ENCODE measurements around the gene MS4A15.
"Not testable (repeated sequence)": the region's sequence is repeated elsewhere in the genome, so short reads cannot be mapped to it uniquely, and the experiment has no call there.

Gene MS4A15

DNA sequence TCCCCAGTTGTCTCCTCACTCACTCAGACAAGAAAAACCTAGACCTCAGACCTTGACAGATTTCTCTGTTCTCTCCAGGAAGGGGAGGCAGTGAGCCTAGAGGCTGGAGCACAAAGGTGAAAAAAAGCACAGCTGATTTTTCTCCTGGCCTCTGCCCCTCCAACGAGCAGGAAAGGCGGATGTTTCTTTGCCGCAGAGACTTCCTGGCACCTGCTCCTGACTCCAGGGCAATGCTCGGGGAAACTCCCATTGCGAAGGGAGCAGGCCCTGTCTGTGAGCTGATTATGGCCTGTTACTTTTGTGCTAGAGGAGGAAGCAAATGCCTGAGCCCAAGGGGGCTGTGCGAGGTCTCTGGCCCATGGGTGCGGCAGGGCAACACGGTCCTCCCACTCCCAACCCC is 53.9 kb downstream of the MS4A15 start:
- no peak for DNase-seq

DNA sequence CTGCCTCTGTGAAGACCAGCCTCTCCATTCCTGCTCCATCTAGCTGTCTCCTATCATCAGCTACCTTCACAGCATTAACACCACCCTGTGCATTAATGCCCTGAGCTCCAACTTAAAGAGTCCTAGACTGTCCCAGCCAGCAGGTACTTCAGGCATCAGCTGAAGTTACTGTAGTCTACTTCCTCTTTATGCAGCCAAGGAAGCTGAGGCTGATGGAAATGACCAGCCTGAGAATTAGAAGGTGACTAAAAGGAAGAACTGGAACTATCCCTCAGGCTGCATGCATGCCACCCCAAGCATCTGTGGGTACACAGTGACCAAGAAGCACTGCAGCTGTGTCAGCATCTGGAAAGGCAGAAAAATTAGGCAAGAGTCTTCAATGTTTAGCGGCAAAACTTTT is 56.7 kb downstream of the MS4A15 start:
- DNase-seq: no peak

DNA sequence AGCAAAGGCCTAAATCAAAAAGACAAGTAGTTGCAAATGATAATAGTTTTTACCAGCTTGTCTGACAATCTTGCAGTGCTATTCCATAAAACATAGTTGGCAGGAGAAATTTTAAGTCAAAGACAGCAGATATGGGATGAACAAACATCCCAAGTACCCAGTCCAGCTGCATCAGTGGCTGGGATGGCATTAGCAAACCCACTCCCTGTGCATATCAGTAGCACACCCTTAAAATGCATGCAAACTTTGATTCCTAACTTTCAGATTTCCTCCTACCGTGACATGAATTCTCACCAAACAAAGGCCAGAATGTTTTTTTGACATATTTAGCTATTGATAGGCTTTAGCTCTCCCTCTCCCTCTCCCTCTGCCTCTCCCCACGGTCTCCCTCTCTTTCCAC is 57.4 kb downstream of the MS4A15 start:
- DNase-seq: no peak

DNA sequence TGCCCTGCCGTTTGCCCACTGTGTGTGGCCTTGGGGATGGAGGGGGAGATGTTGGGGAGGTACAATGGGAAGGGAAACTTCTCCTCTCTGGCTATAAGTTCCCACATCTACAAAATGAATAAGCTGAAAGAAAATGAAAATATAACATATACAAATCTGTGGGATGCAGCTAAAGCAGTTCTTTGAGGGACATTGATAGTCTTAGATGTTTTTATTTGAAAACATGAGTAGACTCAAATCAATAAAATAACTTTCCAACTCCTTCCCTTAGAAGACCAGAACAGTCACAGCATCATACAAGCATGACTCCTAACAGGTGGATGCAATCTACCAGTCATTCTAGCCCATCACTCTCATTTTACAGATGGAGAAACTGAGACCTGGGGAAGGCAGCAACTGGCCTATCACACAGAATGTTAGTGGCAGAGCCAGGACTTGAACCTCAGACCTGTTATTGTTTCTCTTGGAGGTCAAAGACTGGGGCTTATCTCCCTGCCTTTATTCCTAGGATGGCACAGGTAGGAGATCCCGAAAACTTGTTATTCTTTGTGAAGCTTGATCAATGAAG is 60.0 kb downstream of the MS4A15 start:
- DNase-seq: no peak

DNA sequence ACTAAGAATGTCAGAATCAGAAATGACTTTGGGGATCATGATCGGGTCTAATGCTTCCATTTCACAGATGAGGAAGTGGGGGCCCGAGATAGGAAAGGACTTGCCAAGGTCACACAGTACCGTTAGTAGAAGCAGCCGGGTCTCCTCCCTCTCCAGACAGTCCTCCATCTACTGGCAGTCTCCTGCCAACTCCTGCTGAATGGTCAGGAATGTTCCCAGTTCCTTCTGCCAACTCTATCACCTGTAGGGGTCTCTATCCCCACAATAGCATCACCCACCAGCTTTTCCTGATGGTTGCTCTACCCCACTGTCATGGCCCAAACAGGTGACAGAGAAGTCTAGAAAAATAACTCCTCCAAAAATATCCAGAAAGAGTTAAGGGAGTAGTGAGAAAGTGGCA is 61.4 kb downstream of the MS4A15 start:
- no peak for DNase-seq

DNA sequence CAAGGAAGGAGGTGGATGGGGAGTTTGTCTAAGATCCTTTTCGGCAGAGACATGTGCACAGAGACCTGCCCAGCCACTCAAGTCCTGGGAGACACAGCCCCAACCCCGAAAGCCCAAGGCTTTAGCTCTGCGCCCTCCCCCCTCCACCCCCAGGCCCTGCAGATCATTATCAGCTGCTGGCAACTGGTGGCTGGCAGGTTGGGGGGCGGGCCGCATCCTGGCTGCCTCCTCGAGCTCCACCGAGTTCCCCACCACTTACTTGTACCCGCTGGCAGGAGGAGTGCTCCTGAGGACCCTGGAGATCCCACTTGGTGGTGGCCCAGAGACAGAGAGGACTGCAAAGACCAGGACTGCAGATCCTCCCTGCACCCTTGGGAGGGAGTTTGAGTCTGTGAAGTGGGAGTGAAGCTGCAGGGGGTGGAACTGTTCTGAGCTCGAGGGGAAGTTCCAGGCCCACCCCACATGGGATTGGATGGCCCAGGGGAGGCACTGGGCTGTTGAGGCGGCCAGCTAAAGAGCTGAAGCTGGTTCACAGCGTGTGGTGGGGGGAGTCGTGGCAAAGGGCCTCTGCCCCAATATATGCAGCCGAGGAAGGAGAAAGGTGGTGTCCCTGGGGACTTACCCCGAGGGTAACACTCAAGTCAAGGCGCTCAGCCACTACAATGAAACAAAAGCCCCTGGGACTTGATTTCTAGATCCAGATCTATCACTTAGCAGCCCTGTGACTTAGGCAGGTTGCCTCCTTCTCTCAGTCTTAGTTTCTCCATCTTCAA is 65.3 kb downstream of the MS4A15 start:
- DNase-seq: no peak

DNA sequence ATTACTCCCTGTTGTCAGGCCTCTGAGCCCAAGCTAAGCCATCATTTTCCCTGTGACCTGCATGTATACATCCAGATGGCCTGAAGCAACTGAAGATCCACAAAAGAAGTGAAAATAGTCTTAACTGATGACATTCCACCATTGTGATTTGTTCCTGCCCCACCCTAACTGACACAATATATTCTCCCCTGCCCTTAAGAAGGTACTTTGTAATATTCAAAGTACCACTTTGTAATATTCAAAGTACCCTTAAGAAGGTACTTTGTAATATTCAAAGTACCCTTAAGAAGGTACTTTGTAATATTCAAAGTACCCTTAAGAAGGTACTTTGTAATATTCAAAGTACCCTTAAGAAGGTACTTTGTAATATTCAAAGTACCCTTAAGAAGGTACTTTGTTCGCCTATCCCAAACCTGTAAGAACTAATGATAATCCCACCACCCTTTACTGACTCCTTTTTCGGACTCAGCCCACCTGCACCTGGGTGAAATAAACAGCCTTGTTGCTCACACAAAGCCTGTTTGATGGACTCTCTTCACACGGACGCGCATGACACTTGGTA is 67.2 kb downstream of the MS4A15 start:
- DNase-seq: not testable (repeated sequence)

DNA sequence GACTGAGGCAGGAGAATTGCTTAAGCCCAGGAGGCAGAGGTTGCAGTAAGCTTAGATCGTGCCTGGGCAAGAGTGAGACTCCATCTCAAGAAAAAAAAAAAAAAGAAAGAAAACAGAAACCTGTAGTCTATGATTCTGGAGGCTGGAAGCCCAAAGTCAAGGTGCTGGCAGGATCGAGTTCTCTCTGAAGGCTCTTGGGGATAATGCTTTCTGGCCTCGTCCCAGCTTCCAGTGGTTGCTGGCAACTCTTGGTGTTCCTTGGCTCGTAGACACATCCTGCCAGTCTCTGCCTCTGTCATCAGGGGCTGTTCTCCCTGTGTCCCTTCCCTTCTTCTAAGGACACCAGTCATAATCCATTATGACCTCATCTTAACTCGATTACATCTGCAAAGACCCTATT is 68.5 kb downstream of the MS4A15 start:
- no peak for DNase-seq

DNA sequence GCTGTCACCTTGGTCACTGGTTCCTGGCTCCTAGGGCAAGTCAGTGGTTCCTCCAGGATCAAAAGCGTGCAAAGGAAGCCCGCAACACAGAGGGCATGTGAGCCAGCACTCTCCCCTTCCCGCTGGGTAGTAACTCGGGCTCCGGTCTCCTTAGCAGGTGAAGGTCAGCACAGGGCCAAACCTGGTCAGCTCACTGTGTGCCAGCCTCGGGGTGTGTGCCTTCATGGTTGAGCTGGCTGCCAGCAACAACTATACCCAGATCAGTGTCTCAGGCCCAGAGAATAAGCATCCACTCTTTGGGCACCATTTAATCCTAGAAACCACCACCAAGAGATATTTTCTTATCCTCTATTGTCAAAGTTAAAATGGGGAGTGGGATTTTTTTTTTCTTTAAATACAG is 69.1 kb downstream of the MS4A15 start:
- DNase-seq: no peak
